CD4-positive, alpha-beta T cell (primary cell): Measurements from ENCODE around the gene PDE9A. TPM values are rescaled to one million over a fixed set of nuclear protein-coding genes. Genes with fewer than 3 reads are reported as not detected.

ENCODE experiments used
- ATAC-seq: fragments of 200-7000 bp; cut with Tn5 transposase; one replicate; pipeline ENCODE4 v1.10.0; 2022; ENCODE audit warnings: mild to moderate bottlenecking; ENCODE audit not compliant: poor library complexity
- CTCF ChIA-PET: fragments of 350-600 bp; sonication (Branson Sonifier 250); formaldehyde crosslinking; loops from one replicate; lab custom pipeline; 2021; ENCODE audit warnings: antibody characterized with exemption, inconsistent platforms; lab: Charles Lee
- POLR2A ChIA-PET: fragments of 350-600 bp; sonication (Branson Sonifier 250); formaldehyde crosslinking; loops from one replicate; lab custom pipeline; 2021; ENCODE audit warnings: antibody characterized with exemption, inconsistent platforms; lab: Charles Lee
- DNase-seq, 14 experiments: peaks; one replicate each; pipeline ENCODE4 v3.0.0-alpha.2; 2013 to 2020; ENCODE audit warnings: mixed read lengths in 2 of 14
- H3K27ac ChIP-seq, 2 donors: one replicate each; pipeline versions ENCODE4 v1.5.1 to v1.7.0; 2013; ENCODE audit warnings: low read length in 2 of 2, low read depth in 1 of 2, mild to moderate bottlenecking in 1 of 2
- H3K27me3 ChIP-seq, 2 experiments: 1 replicate in 1 of 2; 2 replicates in 1 of 2; pipeline versions ENCODE4 v1.6.1 to v1.7.0; 2013; ENCODE audit warnings: low read length in 2 of 2, control low read depth in 1 of 2, mild to moderate bottlenecking in 1 of 2, moderate library complexity in 1 of 2; ENCODE audit not compliant: insufficient read depth in 2 of 2, control insufficient read depth in 1 of 2
- H3K36me3 ChIP-seq: one replicate; pipeline ENCODE4 v1.6.1; 2013; ENCODE audit warnings: low read length, control low read depth; ENCODE audit not compliant: insufficient read depth
- H3K4me1 ChIP-seq: one replicate; pipeline ENCODE4 v1.6.1; 2013; ENCODE audit warnings: low read length, control low read depth; ENCODE audit not compliant: insufficient read depth
- H3K4me3 ChIP-seq: one replicate; pipeline ENCODE4 v1.5.1; 2013; ENCODE audit warnings: mild to moderate bottlenecking, low read length, moderate library complexity
- H3K9me3 ChIP-seq, 2 experiments: 1 replicate in 1 of 2; 2 replicates in 1 of 2; pipeline versions ENCODE4 v1.6.1 to v1.7.0; 2013; ENCODE audit warnings: low read length in 2 of 2, mild to moderate bottlenecking in 2 of 2, control low read depth in 1 of 2, moderate library complexity in 1 of 2; ENCODE audit not compliant: control insufficient read depth in 1 of 2, insufficient read depth in 1 of 2
- H3K27ac Mint-ChIP-seq: one replicate; pipeline ENCODE4 v1.8.0; 2020; ENCODE audit warnings: mixed read lengths
- H3K27me3 Mint-ChIP-seq: one replicate; pipeline ENCODE4 v1.8.0; 2021; ENCODE audit warnings: mixed read lengths
- H3K36me3 Mint-ChIP-seq: one replicate; pipeline ENCODE4 v1.8.0; 2021; ENCODE audit warnings: low read depth, mixed read lengths
- H3K4me1 Mint-ChIP-seq: one replicate; pipeline ENCODE4 v1.8.0; 2021; ENCODE audit warnings: low read depth, mixed read lengths
- H3K4me3 Mint-ChIP-seq: one replicate; pipeline ENCODE4 v1.8.0; 2020; ENCODE audit warnings: mild to moderate bottlenecking, mixed read lengths
- H3K9me3 Mint-ChIP-seq: one replicate; pipeline ENCODE4 v1.8.0; 2020; ENCODE audit warnings: mixed read lengths
- intact Hi-C, 2 experiments: fragments of 100-400 bp; cut with DNase I in 1 of 2; cut with micrococcal nuclease in 1 of 2; formaldehyde crosslinking; loops; one replicate each; pipeline versions ENCODE4 v1.15.1 to v1.9.0; 2023 to 2025; cut with DNase I, micrococcal nuclease
- total RNA-seq, 174 experiments: library from RNA in 2 of 174; stranded (reverse) in 2 of 174; gene quantifications; one replicate each; pipeline ENCODE4 v1.2.3 and lab custom pipeline; 2021 to 2026
- TF ChIP-seq, protein P1 (sequence below): fragments of 200-600 bp; IDR thresholded peaks from one replicate; pipeline ENCODE4 v1.8.0; 2022; ENCODE audit warnings: antibody characterized with exemption, mild to moderate bottlenecking

The PDE9A gene
- total RNA-seq, 2 experiments from 2014 or later: 12.6 to 13.2 TPM

GRCh38 chr21:42740405-42740909 lies 87.0 kb downstream of the PDE9A start:
- no peak overlapping the region for H3K4me3 ChIP-seq
- Mint-ChIP-seq H3K4me1 (peaks cover 40% of the 10 kb centered on the region), H3K27ac (peak overlapping the region; percentile 97), H3K4me3 (no peak overlapping the region), H3K9me3 (no peaks in the 10 kb centered on the region), H3K27me3 (no peaks in the 10 kb centered on the region), H3K36me3 (peaks cover 20% of the 10 kb centered on the region)
- intact Hi-C loops: no loop called here
- no peaks in the 10 kb centered on the region for H3K9me3 ChIP-seq
- H3K4me1 ChIP-seq: peaks cover 39% of the 10 kb centered on the region
- no peak for ATAC-seq
- no peak for DNase-seq
- H3K36me3 ChIP-seq: peaks cover 2% of the 10 kb centered on the region
- CTCF ChIA-PET: no interaction called here
- H3K27me3 ChIP-seq: no peaks in the 10 kb centered on the region
- POLR2A ChIA-PET: no interaction called here
- TF ChIP-seq, protein P1, sequence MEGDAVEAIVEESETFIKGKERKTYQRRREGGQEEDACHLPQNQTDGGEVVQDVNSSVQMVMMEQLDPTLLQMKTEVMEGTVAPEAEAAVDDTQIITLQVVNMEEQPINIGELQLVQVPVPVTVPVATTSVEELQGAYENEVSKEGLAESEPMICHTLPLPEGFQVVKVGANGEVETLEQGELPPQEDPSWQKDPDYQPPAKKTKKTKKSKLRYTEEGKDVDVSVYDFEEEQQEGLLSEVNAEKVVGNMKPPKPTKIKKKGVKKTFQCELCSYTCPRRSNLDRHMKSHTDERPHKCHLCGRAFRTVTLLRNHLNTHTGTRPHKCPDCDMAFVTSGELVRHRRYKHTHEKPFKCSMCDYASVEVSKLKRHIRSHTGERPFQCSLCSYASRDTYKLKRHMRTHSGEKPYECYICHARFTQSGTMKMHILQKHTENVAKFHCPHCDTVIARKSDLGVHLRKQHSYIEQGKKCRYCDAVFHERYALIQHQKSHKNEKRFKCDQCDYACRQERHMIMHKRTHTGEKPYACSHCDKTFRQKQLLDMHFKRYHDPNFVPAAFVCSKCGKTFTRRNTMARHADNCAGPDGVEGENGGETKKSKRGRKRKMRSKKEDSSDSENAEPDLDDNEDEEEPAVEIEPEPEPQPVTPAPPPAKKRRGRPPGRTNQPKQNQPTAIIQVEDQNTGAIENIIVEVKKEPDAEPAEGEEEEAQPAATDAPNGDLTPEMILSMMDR: no peak
- H3K27ac ChIP-seq: no peak overlapping the region

GRCh38 chr21:42741066-42741465 lies 87.6 kb downstream of the PDE9A start:
- no peak overlapping the region for H3K4me3 ChIP-seq
- TF ChIP-seq, protein P1: no peak
- Mint-ChIP-seq H3K9me3 (no peaks in the 10 kb centered on the region), H3K27ac (peak overlapping the region; percentile 30), H3K27me3 (no peaks in the 10 kb centered on the region), H3K36me3 (peaks cover 15% of the 10 kb centered on the region), H3K4me3 (no peak overlapping the region), H3K4me1 (peaks cover 37% of the 10 kb centered on the region)
- ATAC-seq: no peak
- peaks cover 42% of the 10 kb centered on the region for H3K4me1 ChIP-seq
- POLR2A ChIA-PET: no interaction called here
- H3K27ac ChIP-seq: no peak overlapping the region
- no peaks in the 10 kb centered on the region for H3K36me3 ChIP-seq
- intact Hi-C loops: no loop called here
- no peak for DNase-seq
- no peaks in the 10 kb centered on the region for H3K27me3 ChIP-seq
- no peaks in the 10 kb centered on the region for H3K9me3 ChIP-seq
- CTCF ChIA-PET: no interaction called here

DNA sequence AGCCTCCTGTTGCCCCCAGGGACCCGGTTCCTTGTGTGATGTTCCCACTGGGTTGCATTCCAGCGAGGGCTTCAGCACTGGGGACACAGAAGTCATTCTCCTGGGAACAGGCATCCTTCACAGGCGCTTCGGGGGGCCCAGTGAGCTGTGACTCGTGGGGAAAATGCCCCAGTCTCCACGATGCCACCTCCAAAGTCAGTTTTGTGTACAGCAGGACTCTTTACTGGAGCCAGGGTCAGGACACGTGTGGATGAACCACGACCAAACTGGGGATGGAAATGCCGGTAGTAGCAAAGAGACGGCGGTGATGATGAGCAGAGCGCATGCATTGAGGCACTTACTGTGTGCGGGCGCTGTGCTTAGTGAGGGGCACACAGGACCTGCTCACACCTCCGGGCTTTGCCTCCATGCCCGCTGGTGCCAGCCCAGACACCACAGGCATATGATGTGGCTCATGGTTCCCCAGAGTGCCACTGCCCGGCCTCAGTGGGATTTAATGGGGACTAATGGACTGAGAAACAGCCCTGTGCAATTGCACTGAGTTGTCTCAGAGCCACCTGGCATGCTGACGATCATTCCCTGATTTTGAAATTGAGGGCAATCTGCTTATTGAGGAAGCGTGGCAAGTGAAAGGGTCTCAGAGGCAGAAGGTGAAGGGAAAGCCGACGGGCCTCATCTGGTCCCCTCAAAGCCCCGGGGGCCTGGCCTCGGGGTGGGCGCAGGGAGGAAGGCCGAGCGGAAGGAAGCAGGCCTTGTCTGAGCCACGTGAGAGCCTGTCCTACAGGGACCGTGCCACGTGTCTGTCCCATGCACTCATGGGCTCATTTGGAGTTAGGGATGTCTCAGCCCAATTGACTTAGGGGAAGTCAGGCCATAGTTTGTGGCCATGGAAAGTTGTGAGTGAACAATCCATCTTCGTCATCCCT lies 91.4 kb downstream of the PDE9A start:
- H3K4me3 Mint-ChIP-seq: no peak overlapping the region
- Histone ChIP-seq H3K4me3 (no peak overlapping the region), H3K36me3 (no peaks in the 10 kb centered on the region), H3K9me3 (peaks cover 0 to 12% of the 10 kb centered on the region in 2 experiments), H3K27ac (no peak overlapping the region), H3K4me1 (peaks cover 32% of the 10 kb centered on the region), H3K27me3 (no peaks in the 10 kb centered on the region)
- peak overlapping the region; percentile 55 for H3K27ac Mint-ChIP-seq
- TF ChIP-seq, protein P1: no peak
- ChIA-PET POLR2A (interaction anchor here (1.8 to 3.7 kb wide), 2 partner anchors 37 to 148 kb away, joined by 4 to 36 read pairs; partner anchors contain the start of gene NDUFV3), CTCF (no interaction called here)
- H3K4me1 Mint-ChIP-seq: peaks cover 29% of the 10 kb centered on the region
- intact Hi-C loops: loop anchor here (5.0 kb wide), 4 partner anchors 38 to 88 kb away; no protein-coding TSS in a partner anchor
- H3K9me3 Mint-ChIP-seq: no peaks in the 10 kb centered on the region
- ATAC-seq (no peak), DNase-seq (no peak)
- H3K27me3 Mint-ChIP-seq: no peaks in the 10 kb centered on the region
- peaks cover 9% of the 10 kb centered on the region for H3K36me3 Mint-ChIP-seq
